ENCODE data around the gene MUC2. TPM values are rescaled to one million over a fixed set of nuclear protein-coding genes. Genes with fewer than 3 reads are reported as not detected.
A peak's percentile ranks its signal among the peaks of the same experiment; 100 is the strongest.

The MUC2 gene
- total RNA-seq, 1 donor from 2014 or later, result not detected

DNA sequence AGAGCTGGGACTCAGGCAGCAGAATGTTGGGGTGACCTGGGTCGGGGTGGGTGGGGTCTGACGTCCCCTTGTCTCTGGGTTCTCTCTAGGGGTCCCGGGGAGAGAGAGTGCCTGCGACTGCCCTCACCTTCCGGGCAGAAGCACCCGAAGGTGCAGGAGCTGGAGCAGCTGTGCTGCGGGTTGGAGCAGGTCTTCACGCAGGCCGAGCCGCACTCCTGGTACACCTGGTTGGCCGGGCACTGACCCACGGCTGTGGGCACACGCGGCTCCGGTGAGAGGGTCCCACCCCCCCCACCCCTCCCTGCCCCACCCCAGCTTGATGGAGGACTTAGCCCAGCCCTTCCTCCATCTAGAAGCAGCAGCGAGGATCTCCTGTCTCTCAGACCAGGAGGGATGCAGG lies 44.6 kb upstream of the MUC2 start:
- Mint-ChIP-seq H3K36me3 (ENCODE audit: low read depth, unreplicated experiment) (peaks cover 14% of the 10 kb centered on the region), H3K4me3 (ENCODE audit: unreplicated experiment) (no peak overlapping the region), H3K27me3 (ENCODE audit: unreplicated experiment) (peaks cover 36% of the 10 kb centered on the region), H3K9me3 (ENCODE audit: unreplicated experiment) (no peaks in the 10 kb centered on the region), H3K27ac (ENCODE audit: unreplicated experiment) (no peak overlapping the region), H3K4me1 (ENCODE audit: unreplicated experiment) (peaks cover 6% of the 10 kb centered on the region)
- TF ChIP-seq, protein P1, sequence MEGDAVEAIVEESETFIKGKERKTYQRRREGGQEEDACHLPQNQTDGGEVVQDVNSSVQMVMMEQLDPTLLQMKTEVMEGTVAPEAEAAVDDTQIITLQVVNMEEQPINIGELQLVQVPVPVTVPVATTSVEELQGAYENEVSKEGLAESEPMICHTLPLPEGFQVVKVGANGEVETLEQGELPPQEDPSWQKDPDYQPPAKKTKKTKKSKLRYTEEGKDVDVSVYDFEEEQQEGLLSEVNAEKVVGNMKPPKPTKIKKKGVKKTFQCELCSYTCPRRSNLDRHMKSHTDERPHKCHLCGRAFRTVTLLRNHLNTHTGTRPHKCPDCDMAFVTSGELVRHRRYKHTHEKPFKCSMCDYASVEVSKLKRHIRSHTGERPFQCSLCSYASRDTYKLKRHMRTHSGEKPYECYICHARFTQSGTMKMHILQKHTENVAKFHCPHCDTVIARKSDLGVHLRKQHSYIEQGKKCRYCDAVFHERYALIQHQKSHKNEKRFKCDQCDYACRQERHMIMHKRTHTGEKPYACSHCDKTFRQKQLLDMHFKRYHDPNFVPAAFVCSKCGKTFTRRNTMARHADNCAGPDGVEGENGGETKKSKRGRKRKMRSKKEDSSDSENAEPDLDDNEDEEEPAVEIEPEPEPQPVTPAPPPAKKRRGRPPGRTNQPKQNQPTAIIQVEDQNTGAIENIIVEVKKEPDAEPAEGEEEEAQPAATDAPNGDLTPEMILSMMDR (IDR thresholded peaks at IDR 0.05; ENCODE audit: unreplicated experiment), result no peak
- DNase-seq (ENCODE audit: low spot score), result no peak

DNA sequence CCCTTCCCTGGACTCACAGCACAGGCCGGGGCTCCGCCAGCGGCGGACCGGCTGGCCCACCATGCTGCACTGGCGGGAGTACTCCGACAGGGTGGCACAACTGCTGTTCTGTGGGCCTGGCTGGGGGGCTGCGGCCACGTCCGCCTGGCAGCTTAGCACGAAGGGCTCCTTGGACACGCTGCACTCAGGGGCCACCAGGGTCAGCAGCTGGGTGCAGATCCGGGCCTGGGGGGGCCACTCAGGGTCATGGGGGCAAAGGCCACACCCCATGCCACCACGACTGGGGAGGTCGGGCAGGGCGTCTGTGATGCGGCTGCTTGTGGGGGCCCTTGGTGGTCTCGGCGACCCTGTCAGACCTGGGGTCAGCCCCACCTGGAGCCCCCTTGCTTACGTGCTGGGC lies 44.1 kb upstream of the MUC2 start:
- Mint-ChIP-seq H3K4me1 (ENCODE audit: unreplicated experiment) (peaks cover 6% of the 10 kb centered on the region), H3K9me3 (ENCODE audit: unreplicated experiment) (no peaks in the 10 kb centered on the region), H3K36me3 (ENCODE audit: low read depth, unreplicated experiment) (peaks cover 14% of the 10 kb centered on the region), H3K4me3 (ENCODE audit: unreplicated experiment) (no peak overlapping the region), H3K27ac (ENCODE audit: unreplicated experiment) (no peak overlapping the region), H3K27me3 (ENCODE audit: unreplicated experiment) (peaks cover 38% of the 10 kb centered on the region)
- DNase-seq (ENCODE audit: low spot score), result no peak
- TF ChIP-seq, protein P1 (IDR thresholded peaks at IDR 0.05; ENCODE audit: unreplicated experiment), result no peak

DNA sequence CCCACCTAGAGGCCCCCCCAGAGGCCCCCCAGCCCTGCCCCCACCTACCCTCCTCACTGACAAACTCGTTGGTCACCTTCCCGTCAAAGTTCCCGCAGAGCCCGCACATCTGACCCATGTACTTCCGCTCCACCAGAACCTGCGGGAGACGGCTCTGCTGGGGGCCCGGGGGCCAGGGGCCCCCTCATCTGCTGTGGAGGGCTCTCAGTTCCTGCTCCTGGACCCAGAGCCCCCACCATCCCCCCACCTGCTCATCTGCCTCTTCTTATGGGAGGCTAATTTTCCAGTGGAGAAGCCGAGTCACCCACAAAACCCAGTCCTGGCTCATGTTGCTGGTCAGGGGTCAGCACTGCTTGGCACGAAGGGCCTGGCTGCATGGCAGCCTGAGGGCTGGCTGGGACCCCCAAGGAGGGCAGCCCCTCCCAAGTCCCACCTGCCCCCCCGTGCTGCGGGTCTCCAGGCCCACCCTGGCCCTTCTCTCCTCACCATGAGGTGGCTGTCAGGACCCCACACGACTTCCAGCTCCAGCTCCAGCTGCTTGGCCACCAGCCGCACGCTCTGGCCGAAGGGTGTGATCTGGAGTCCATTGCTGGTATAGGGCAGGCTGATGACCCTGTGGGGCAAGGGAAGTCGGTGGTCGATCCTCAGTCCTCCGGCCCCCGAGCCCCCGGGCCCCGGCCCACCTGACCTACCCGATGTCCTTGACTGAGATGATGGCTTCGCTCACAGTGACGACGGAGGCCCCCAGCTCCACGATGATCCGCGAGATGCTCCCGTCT lies 43.4 kb upstream of the MUC2 start:
- DNase-seq (ENCODE audit: low spot score), result no peak
- H3K36me3 Mint-ChIP-seq (ENCODE audit: low read depth, unreplicated experiment), result peaks cover 14% of the 10 kb centered on the region

DNA sequence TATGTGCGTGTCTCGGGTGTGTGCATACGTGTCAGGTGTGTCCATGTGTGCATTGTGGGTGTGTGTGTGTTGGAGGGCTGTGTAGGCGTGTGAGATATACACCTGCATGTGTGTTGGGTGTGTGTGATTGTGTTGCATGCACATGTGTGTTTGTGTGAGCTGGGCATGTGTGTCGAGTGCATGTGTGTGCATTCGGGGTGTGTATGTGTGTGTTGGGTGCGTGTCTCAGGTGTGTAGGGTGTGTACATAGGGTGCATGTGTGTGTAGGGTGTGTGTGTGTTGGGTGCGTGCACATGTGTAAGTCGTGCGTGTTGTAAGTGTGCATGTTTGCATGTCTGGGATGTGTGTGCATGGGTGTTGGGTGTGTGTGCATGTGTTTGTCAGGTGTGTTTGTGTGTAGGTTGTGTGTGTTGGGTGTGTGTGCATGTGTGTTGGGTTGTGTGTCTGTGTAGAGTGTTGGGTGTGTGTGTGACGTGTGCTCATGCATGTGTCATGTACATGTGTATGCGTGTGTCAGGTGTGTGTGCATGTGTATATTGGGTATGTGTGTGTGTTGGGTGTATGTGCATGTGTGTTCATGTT lies 42.3 kb upstream of the MUC2 start:
- H3K9me3 Mint-ChIP-seq (ENCODE audit: unreplicated experiment), result no peaks in the 10 kb centered on the region
- H3K27ac Mint-ChIP-seq (ENCODE audit: unreplicated experiment), result peak overlapping the region; percentile 80
- peaks cover 14% of the 10 kb centered on the region for H3K36me3 Mint-ChIP-seq (ENCODE audit: low read depth, unreplicated experiment)
- H3K27me3 Mint-ChIP-seq (ENCODE audit: unreplicated experiment), result peaks cover 30% of the 10 kb centered on the region
- DNase-seq (ENCODE audit: low spot score), result no peak
- peak overlapping the region; percentile 70 for H3K4me3 Mint-ChIP-seq (ENCODE audit: unreplicated experiment)
- peaks cover 6% of the 10 kb centered on the region for H3K4me1 Mint-ChIP-seq (ENCODE audit: unreplicated experiment)
- TF ChIP-seq, protein P1 (IDR thresholded peaks at IDR 0.05; ENCODE audit: unreplicated experiment), result no peak

More for the DNA sequence above, 43.4 kb upstream of the MUC2 start:
- TF ChIP-seq, protein P1 (IDR thresholded peaks at IDR 0.05; ENCODE audit: unreplicated experiment), result no peak
- H3K4me3 Mint-ChIP-seq (ENCODE audit: unreplicated experiment), result no peak overlapping the region
- peaks cover 35% of the 10 kb centered on the region for H3K27me3 Mint-ChIP-seq (ENCODE audit: unreplicated experiment)
- peaks cover 6% of the 10 kb centered on the region for H3K4me1 Mint-ChIP-seq (ENCODE audit: unreplicated experiment)
- peak overlapping the region; percentile 55 for H3K27ac Mint-ChIP-seq (ENCODE audit: unreplicated experiment)
- no peaks in the 10 kb centered on the region for H3K9me3 Mint-ChIP-seq (ENCODE audit: unreplicated experiment)
